K562 (cell line): Measurements from ENCODE around the gene AQP5. TPM values are rescaled to one million over a fixed set of nuclear protein-coding genes. Genes with fewer than 3 reads are reported as not detected.
A peak's percentile ranks its signal among the peaks of the same experiment; 100 is the strongest.

Experiments
- ATAC-seq: fragments of 200-7000 bp; cut with Tn5 transposase; 3 replicates; pipeline ENCODE4 v1.9.1; 2020; ENCODE audit warnings: moderate library complexity
- Bru-seq: library from RNA; stranded (reverse); fragments of 400-500 nt; gene quantifications from one replicate; lab custom pipeline; 2021; lab: Mats Ljungman, UMichigan
- BruChase-seq, 2 experiments: library from RNA; stranded (reverse); fragments of 400-500 nt; gene quantifications; one replicate each; lab custom pipeline; 2021; lab: Mats Ljungman, UMichigan
- BruUV-seq: library from RNA; stranded (reverse); fragments of 400-500 nt; replicated peaks from 2 replicates; lab custom pipeline; 2021; lab: Mats Ljungman, UMichigan
- CTCF ChIA-PET: fragments of 300-600 bp; formaldehyde crosslinking; extraction: SDS; loops from one replicate; lab custom pipeline; 2021; ENCODE audit warnings: low intra/inter-chr PET ratio; lab: Yijun Ruan, JAX
- POLR2A ChIA-PET: fragments of 300-600, 350-650 bp; sonication (Branson Sonifier 250); formaldehyde crosslinking; extraction: SDS; loops from one replicate; lab custom pipeline; 2021; ENCODE audit warnings: antibody characterized with exemption, inconsistent platforms; lab: Yijun Ruan, JAX
- DNase-seq, 4 experiments: peaks; one replicate each; pipeline versions ENCODE4 v3.0.0 to v3.0.0-alpha.2; 2011 to 2018; ENCODE audit warnings: low spot score in 3 of 4, mixed read lengths in 3 of 4; ENCODE audit errors: extremely low read depth in 1 of 4
- FAIRE-seq: peaks from 2 replicates; lab custom pipeline; 2011; peaks lifted over from hg19 to GRCh38; lab: Jason Lieb, UNC
- H2AFZ ChIP-seq: 2 replicates; pipeline ENCODE4 v1.6.0; 2011; ENCODE audit warnings: low read depth, low read length, control low read depth, inconsistent platforms
- H3K27ac ChIP-seq: fragments of 200-600 bp; 3 replicates; pipeline ENCODE4 v1.8.0; 2011; ENCODE audit warnings: low read depth, mild to moderate bottlenecking, control low read depth, inconsistent platforms, low read length, moderate library complexity, mixed read lengths; ENCODE audit errors: extremely low read depth
- H3K27me3 ChIP-seq, 2 experiments: fragments of 300-600 bp in 1 of 2; 2 replicates in 1 of 2; 3 replicates in 1 of 2; pipeline versions ENCODE4 v1.6.0 to v1.8.0; 2011; ENCODE audit warnings: inconsistent platforms in 2 of 2, low read length in 2 of 2, mild to moderate bottlenecking in 1 of 2, mixed read lengths in 1 of 2, moderate library complexity in 1 of 2; ENCODE audit not compliant: control insufficient read depth in 2 of 2, insufficient read depth in 2 of 2
- H3K36me3 ChIP-seq: fragments of 300-600 bp; 3 replicates; pipeline ENCODE4 v1.8.0; 2011; ENCODE audit warnings: mild to moderate bottlenecking, low read length, inconsistent platforms; ENCODE audit not compliant: control insufficient read depth, insufficient read depth
- H3K4me1 ChIP-seq, 2 experiments: fragments of 200-600 bp in 1 of 2; replicated peaks in 1 of 2; 2 replicates in 1 of 2; 3 replicates in 1 of 2; pipeline versions ENCODE4 v1.5.1 to v1.8.0; 2011; ENCODE audit warnings: inconsistent platforms in 2 of 2, low read length in 2 of 2, mild to moderate bottlenecking in 1 of 2, mixed read lengths in 1 of 2, moderate library complexity in 1 of 2; ENCODE audit not compliant: control insufficient read depth in 2 of 2, insufficient read depth in 2 of 2
- H3K4me2 ChIP-seq: 2 replicates; pipeline ENCODE4 v1.6.1; 2011; ENCODE audit warnings: low read length, control low read depth, inconsistent platforms, mixed read lengths; ENCODE audit not compliant: insufficient read depth
- H3K4me3 ChIP-seq: fragments of 200-600 bp; sonication (generic), shearing (Covaris generic); 2 replicates; pipeline ENCODE4 v1.5.1; 2016; ENCODE audit warnings: control low read depth, inconsistent platforms
- H3K79me2 ChIP-seq: fragments of 200-600 bp; 3 replicates; pipeline ENCODE4 v1.8.0; 2011; ENCODE audit warnings: low read length, inconsistent platforms; ENCODE audit not compliant: control insufficient read depth, insufficient read depth
- H3K9ac ChIP-seq, 2 experiments: 2 replicates each; pipeline versions ENCODE4 v1.6.0 to v1.6.1; 2011; ENCODE audit warnings: low read depth in 2 of 2, low read length in 2 of 2, control low read depth in 1 of 2, inconsistent platforms in 1 of 2, mild to moderate bottlenecking in 1 of 2, mixed read lengths in 1 of 2; ENCODE audit not compliant: insufficient read depth in 1 of 2
- H3K9me1 ChIP-seq: one replicate; pipeline ENCODE4 v1.6.0; 2011; ENCODE audit warnings: inconsistent platforms, mild to moderate bottlenecking, low read length, moderate library complexity; ENCODE audit not compliant: control insufficient read depth, insufficient read depth
- H3K9me3 ChIP-seq: replicated peaks from 2 replicates; pipeline ENCODE4 v1.5.1; 2011; ENCODE audit warnings: low read depth, low read length, inconsistent platforms; ENCODE audit not compliant: control insufficient read depth, insufficient read depth
- H4K20me1 ChIP-seq: replicated peaks from 2 replicates; pipeline ENCODE4 v1.6.1; 2011; ENCODE audit warnings: low read length, inconsistent platforms, mixed read lengths; ENCODE audit not compliant: control insufficient read depth, insufficient read depth
- MCM3 ChIP-seq: fragments of 450-650 bp; IDR thresholded peaks from 2 replicates; pipeline ENCODE4 v1.6.1; 2016
- NFIC ChIP-seq: fragments of 450-650 bp; IDR thresholded peaks from 2 replicates; pipeline ENCODE4 v1.6.1; 2017; ENCODE audit warnings: mild to moderate bottlenecking, inconsistent platforms
- NFRKB ChIP-seq: fragments of 450-650 bp; IDR thresholded peaks from 2 replicates; pipeline ENCODE4 v1.6.1; 2016; ENCODE audit warnings: low read depth
- U2AF2 ChIP-seq: fragments of 200-400 bp; formaldehyde crosslinking; optimal IDR thresholded peaks from 2 replicates; pipeline ENCODE3; 2017; ENCODE audit warnings: low read depth, mild to moderate bottlenecking, low read length
- WGBS: fragments of 100-300 bp; shearing (Covaris generic); methylation state at CpG from one replicate; pipeline ENCODE4 v1.1.6; 2016; ENCODE audit warnings: low coverage, mixed read lengths; ENCODE audit not compliant: insufficient coverage; ENCODE audit errors: missing lambda C conversion rate; 5-methylcytosine and 5-hydroxymethylcytosine counted together
- in situ Hi-C: fragments of 300-500 bp; cut with MboI; formaldehyde crosslinking; loops from 4 replicates; pipeline ENCODE4 v1.15.0; 2018; ENCODE audit warnings: inconsistent platforms, mixed read lengths
- intact Hi-C: fragments of 100-400 bp; cut with micrococcal nuclease; formaldehyde crosslinking; loops from 2 replicates; pipeline ENCODE4 v1.14.2; 2022
- long read RNA-seq, 3 experiments: library from polyadenylated mRNA in 2 of 3; library from RNA in 1 of 3; unstranded in 2 of 3; stranded (forward) in 1 of 3; transcript quantifications; one replicate each; pipeline ENCODE4 v2.0.0, GENCODE V29; 2019 to 2022
- polyA minus RNA-seq, 3 experiments: library from RNA; depleted of rRNA, polyadenylated mRNA; stranded (reverse); fragments of >200 nt; gene quantifications; 2 replicates each; pipeline ENCODE4 v1.2.3, GENCODE V29; 2011
- polyA plus RNA-seq, 8 experiments: library from polyadenylated mRNA; depleted of rRNA in 4 of 8; stranded (reverse) in 5 of 8; unstranded in 3 of 8; fragments of >200 nt; fragmentation: Nextera tagmentation in 2 of 8; fragmentation: Illumina TruSeq in 1 of 8; extraction: Ambion mirVana in 2 of 8; extraction: Trizol in 1 of 8; gene quantifications; 2 replicates each; pipeline versions ENCODE4 v1.2.1 to v1.2.3, GENCODE V29; 2011 to 2014; ENCODE audit warnings: inconsistent platforms in 1 of 8, missing spikeins in 1 of 8
- total RNA-seq, 7 experiments: library from RNA; depleted of rRNA in 6 of 7; stranded (reverse); fragments of >200 nt in 6 of 7; fragmentation: Illumina TruSeq in 2 of 7; extraction: Trizol in 2 of 7; gene quantifications; 2 replicates each; pipeline versions ENCODE4 v1.2.1 to v1.2.3, GENCODE V29; 2011 to 2021; ENCODE audit warnings: low replicate concordance in 1 of 7
- TF ChIP-seq, protein P1 (sequence below): sonication (generic); formaldehyde crosslinking; IDR thresholded peaks from 2 replicates; pipeline ENCODE4 v1.5.0; 2020; ENCODE audit warnings: missing genetic modification reagents

AQP5 gene
- total RNA-seq (2011; cell fraction: chromatin; rRNA removed; ENCODE audit: low replicate concordance): not detected in 2 replicates
- not detected in 2 replicates for total RNA-seq (2011; cell fraction: nucleolus; rRNA removed)
- total RNA-seq (2011; cell fraction: nucleoplasm; rRNA removed): not detected in 2 replicates
- not detected in 2 replicates for total RNA-seq (2014; rRNA removed)
- total RNA-seq (2014; rRNA removed; fragmentation: Illumina TruSeq; extraction: Trizol): not detected in 2 replicates
- total RNA-seq (2015; rRNA removed; fragmentation: Illumina TruSeq; extraction: Trizol): not detected in 2 replicates
- total RNA-seq (2021): not detected in 2 replicates
- not detected in 2 replicates for polyA plus RNA-seq (2011; rRNA removed)
- polyA plus RNA-seq (2011; cell fraction: cytosol; rRNA removed): not detected in 2 replicates
- polyA plus RNA-seq (2011; cell fraction: nucleus; rRNA removed): not detected in 2 replicates
- not detected in 2 replicates for polyA plus RNA-seq (2012)
- polyA plus RNA-seq (2014; fragmentation: Illumina TruSeq; extraction: Trizol): not detected in 2 replicates
- not detected for polyA plus RNA-seq (2014; fragmentation: Nextera tagmentation; extraction: Ambion mirVana)
- not detected in 2 replicates for polyA plus RNA-seq (2014; rRNA removed)
- polyA minus RNA-seq (2011; rRNA and poly(A)+ RNA removed): not detected in 2 replicates
- not detected in 2 replicates for polyA minus RNA-seq (2011; cell fraction: cytosol; rRNA and poly(A)+ RNA removed)
- polyA minus RNA-seq (2011; cell fraction: nucleus; rRNA and poly(A)+ RNA removed): not detected in 2 replicates
- not detected for Bru-seq, nascent RNA
- BruChase-seq, experiment 1, labeled RNA remaining after a 2-hour chase: not detected
- not detected for BruChase-seq, experiment 2, labeled RNA remaining after a 6-hour chase
- long read RNA-seq, experiment 1: 0 reads
- long read RNA-seq, experiment 2: 0 reads
- long read RNA-seq, experiment 3: 0 reads

DNA sequence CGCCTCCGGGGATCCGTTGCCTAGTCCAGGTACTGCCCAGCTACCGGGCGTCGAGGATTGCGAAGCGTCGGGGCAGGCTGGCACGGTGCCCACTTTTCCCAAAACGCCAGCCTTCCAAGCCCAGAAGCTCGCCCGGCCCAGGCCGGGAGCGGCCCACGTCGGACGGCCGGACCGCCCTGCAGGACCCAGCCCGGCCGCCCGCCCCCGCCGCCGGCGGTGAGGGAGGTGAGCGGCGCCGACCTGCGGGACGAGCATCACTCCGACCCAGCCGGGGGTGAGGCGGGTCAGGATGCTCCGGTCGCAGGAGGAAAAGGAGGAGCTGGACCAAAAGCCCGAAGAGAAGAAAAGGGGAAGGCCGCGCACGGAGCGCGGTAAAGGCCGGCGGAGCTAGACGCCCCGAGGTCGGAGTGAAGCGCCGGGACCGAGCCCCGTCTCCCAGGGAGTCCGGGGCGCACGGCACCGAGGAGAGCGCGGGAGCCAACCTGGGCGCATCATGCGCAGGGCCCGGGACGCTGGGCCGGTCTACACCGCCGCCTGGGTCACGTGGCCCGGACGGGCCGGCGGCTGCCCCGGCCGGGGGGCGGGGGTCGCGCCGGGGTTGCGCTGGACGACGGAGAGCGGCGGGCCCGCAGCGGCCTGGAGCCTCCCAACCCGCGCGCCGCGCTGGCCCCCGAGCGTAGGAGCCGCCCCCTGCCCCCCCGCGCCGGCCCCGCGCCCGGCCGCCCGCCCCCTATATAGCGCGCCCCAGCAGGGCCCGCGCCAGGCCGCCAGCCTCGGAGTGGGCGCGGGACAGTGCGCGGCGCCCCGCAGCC, at the start of gene AQP5:
Gene AQP5 (plus strand): TSS at position 762 of the 812 bp plus-strand sequence. CDS start 146 bp downstream, outside the sequence.
- Histone ChIP-seq H3K27me3 (peaks cover 4 to 44% of the 10 kb centered on the region in 2 experiments; a peak in 4 of 5 replicates), H3K9me3 (no peaks in the 10 kb centered on the region), H3K9ac (no peak within 1 kb of the TSS), H3K4me2 (no peak within 1 kb of the TSS), H3K79me2 (no peaks in the 10 kb centered on the region), H3K9me1 (no peaks in the 10 kb centered on the region), H4K20me1 (no peaks in the 10 kb centered on the region), H3K36me3 (no peaks in the 10 kb centered on the region), H2AFZ (no peak within 1 kb of the TSS), H3K4me1 (peaks cover 2 to 13% of the 10 kb centered on the region in 2 experiments; a peak in 1 of 5 replicates), H3K27ac (no peak within 1 kb of the TSS), H3K4me3 (no peak within 1 kb of the TSS)
- DNase-seq (no peak), ATAC-seq (no peak), FAIRE-seq (no peak)
- intact Hi-C loops: no loop called here
- WGBS: 67% methylated on average over 27 of the region's 111 CpGs
- BruUV-seq: no TSS peak
- ChIA-PET CTCF (interaction anchor here (0.6 to 0.7 kb wide), 2 partner anchors 8 to 80 kb away, joined by 3 read pairs; no protein-coding TSS in a partner anchor), POLR2A (no interaction called here)
- in situ Hi-C loops: loop anchor here (5.0 kb wide), 1 partner anchor 94 kb away; no protein-coding TSS in a partner anchor
- peak; percentile 61 for TF ChIP-seq NFIC
- TF ChIP-seq NFRKB: no peak
- TF ChIP-seq U2AF2: no peak
- TF ChIP-seq, protein P1, sequence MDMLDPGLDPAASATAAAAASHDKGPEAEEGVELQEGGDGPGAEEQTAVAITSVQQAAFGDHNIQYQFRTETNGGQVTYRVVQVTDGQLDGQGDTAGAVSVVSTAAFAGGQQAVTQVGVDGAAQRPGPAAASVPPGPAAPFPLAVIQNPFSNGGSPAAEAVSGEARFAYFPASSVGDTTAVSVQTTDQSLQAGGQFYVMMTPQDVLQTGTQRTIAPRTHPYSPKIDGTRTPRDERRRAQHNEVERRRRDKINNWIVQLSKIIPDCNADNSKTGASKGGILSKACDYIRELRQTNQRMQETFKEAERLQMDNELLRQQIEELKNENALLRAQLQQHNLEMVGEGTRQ (CRISPR knock-in tag): 0 out of 2 replicates have a peak, but pooled peaks have one; percentile 8
- no peak for TF ChIP-seq MCM3
